ENCODE data around the gene FOXD4L3.
"Not testable (repeated sequence)": the region's sequence is repeated elsewhere in the genome, so short reads cannot be mapped to it uniquely, and the experiment has no call there.

Gene FOXD4L3

GRCh38 chr9:68302567-68302966 lies at the start of gene FOXD4L3:
Gene FOXD4L3, plus strand, starts transcription at chr9:68302867. Its CDS starts 85 bp downstream, at chr9:68302952.
- not testable (repeated sequence) for DNase-seq

DNA sequence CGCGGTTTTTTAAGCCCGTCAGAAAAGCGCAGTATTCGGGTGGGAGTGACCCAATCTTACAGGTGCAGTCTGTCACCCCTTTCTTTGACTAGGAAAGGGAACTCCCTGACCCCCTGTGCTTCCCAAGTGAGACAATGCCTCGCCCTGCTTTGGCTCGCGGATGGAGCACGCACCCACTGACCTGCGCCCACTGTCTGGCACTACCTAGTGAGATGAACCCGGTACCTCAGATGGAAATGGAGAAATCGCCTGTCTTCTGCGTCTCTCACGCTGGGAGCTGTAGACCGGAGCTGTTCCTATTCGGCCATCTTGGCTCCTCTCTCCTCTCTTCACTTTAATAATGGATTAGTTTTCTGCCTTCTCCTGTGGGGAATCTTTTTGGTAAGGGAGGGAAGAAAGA lies 21.6 kb upstream of the FOXD4L3 start:
- DNase-seq, result not testable (repeated sequence)

DNA sequence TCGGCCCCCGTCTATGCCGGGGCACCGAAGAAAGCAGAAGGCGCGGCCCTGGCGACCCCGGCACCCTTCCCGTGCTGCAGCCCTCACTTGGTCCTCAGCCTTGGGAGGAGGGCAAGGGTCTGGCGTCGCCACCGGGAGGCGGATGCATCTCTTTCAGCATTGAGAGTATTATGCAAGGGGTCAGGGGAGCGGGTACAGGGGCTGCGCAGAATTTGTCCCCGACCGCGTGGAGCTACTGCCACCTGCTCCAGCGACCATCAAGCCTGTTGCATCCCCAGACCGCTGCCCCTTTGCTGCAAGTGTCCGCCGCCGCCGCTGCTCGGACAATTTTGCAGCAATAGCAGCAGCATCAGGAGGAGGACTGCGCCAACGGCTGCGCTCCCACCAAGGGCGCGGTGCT lies 1.1 kb downstream of the FOXD4L3 start:
- not testable (repeated sequence) for DNase-seq

DNA sequence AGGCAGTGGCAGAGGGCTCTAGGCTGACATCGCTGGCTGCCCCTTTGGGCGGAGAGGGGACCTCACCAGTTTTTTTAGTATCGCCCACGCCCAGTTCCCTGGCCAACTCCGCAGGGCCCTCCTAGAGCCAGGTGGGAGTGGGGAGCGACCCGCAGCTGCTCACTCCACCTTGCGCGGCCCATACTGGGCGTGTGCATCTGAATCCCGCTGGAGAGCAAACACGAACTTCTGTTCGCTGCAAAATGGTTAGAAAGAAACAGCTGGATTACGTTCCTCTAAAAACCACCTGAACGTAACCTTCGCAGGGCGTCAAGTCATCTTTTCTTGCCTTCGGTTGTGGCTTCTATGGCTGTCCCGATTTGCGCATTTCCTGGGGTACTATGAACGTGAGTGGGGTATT lies 1.5 kb downstream of the FOXD4L3 start:
- DNase-seq, result not testable (repeated sequence)

GRCh38 chr9:68304777-68305176 lies 2.1 kb downstream of the FOXD4L3 start:
- not testable (repeated sequence) for DNase-seq

- not testable (repeated sequence) for DNase-seq
Observed at GRCh38 chr9:68305680-68306285, 3.1 kb downstream of the FOXD4L3 start.

DNA sequence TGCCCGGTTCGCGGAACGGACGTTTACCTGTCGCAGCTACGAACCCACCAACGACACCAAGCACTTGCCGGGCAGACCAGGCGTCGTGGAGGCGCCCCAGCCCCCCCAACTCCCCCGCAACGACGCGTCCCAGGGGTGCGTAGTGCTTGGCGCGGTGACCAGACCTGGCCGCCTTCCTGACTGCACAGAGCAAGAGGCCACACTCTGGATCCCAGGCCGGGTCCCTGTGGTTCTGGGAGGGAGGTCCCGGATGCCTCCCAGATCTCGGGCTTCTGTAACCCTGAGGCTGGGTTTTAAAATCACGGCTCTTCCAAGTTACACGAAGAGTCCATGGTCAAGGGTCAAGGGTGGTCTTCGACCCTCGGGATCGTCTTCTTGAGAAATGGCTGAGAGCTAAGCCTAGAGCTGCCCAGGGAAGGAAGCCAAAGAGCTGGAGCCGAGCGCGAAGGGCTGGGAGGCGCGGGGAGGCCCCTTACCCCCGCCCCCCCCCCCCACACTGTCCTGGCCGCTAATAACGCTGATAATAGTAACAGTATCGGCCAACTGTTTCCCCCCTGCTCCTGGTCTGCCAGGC lies 3.8 kb downstream of the FOXD4L3 start:
- DNase-seq, result not testable (repeated sequence)

DNA sequence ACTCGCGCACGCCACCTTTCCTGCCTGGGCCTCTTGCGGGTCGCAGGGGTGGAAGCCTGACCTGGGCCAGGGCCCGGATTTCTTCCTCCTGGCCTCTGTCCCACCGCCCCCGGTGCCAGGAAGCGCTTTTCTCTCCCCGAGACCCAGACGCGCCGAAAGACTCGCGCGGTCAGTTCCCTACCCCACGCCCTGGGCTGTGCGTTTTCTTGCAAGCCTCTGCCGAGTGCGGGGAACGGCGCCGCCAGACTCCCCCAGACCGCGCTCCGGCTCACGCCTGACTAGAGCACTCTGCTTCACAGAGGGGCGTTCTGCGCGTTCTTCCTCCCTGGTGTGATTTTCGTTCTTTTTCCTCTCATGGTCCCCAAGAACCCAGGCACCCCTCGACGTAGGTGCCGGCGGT lies 4.5 kb downstream of the FOXD4L3 start:
- DNase-seq, result not testable (repeated sequence)

DNA sequence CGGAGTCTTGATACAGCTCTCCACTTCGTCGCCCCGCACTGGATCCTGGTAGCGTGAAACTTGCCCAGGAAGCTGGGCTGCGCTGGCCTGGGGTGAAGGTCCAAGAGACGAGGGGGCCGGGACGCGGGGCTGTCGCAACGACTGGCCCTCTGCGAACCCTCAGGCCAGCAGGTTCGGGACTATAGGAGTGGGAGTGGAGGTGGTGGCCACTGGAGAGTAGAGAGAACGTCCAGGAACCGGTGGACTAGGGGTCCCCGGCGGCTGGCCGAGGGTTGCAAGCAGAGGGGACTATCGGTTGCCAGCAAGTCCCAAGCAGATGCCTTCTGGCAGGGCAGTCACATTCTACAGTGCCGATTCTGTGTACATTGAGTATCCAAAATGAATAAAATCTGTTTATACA lies 5.0 kb downstream of the FOXD4L3 start:
- not testable (repeated sequence) for DNase-seq

GRCh38 chr9:68311208-68311607 lies 8.5 kb downstream of the FOXD4L3 start:
- not testable (repeated sequence) for DNase-seq

GRCh38 chr9:68318209-68318608 lies 15.5 kb downstream of the FOXD4L3 start:
- not testable (repeated sequence) for DNase-seq

- DNase-seq, result not testable (repeated sequence)
Observed at GRCh38 chr9:68323749-68324148, 21.1 kb downstream of the FOXD4L3 start.

- DNase-seq, result not testable (repeated sequence)
Observed at GRCh38 chr9:68324518-68324917, 21.9 kb downstream of the FOXD4L3 start.

DNA sequence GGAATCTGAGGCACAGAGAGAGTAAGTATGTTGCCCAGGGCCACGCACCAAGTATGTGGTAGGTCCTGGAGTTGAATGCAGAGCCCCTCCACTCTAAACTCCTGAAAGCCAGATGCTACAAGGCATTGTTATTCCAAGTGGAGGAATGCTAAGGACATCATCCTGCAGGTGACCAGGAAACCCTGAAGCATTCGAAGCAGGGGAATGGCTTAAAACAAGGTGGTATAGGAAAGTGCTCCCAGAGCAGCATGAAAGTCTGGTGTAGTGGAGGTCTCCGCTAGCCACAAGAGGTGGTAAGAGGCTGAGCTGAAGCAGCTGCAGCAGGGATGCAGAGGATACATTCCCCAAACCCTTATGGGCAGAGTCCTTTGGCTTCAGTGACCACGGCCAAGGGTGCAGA lies 26.4 kb downstream of the FOXD4L3 start:
- not testable (repeated sequence) for DNase-seq

DNA sequence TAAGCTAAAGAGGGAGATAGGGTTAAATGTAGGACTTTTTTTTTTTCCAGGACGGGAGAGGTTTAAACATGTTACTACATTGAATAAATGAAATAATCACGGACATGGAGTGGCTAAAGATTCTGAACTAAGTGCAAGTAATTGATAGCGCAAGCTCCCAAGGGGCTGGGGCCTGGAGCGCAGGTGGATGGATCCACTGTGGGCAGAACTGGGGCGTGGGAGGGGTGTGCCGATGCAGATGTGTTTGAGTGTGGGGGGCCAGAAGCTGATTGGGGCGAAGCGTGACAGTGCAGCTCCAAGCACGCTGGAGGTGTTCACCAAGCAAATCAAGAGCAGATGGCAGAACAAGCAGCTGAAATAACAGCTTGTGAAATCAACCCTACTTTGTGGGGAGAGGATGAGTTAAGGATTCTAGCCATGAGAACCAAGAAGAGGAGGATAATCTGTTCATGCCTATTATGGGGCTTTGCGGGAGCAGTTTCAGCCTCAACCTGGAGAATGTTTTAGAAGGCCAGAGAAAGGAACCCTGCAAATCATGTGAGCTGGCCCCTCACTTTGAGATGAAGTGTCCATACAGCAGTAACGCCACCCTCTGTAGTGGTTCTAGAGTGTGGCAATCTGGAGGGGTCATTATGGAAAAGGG lies 28.0 kb downstream of the FOXD4L3 start:
- DNase-seq, result not testable (repeated sequence)

DNA sequence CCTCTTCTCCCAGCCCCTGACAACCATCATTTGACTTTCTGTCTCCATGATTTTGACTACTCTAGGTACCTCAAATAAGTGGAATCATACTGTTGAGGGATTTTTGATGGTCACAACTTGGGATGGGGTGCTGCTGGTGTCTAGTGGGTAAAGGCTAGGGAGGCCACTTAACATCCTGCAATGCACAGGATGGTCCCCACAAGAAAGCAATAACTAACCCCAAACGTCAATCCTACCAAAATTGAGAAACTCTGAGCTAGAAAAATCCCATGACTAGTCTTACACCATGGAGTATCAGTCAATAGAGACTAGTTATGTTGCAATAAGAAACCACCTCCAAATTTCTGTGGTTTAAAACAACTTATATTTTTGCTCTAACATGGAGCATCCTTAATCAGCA lies 29.5 kb downstream of the FOXD4L3 start:
- not testable (repeated sequence) for DNase-seq

GRCh38 chr9:68335935-68336334 lies 33.3 kb downstream of the FOXD4L3 start:
- DNase-seq, result not testable (repeated sequence)

GRCh38 chr9:68336639-68337339 lies 34.1 kb downstream of the FOXD4L3 start:
- not testable (repeated sequence) for DNase-seq

DNA sequence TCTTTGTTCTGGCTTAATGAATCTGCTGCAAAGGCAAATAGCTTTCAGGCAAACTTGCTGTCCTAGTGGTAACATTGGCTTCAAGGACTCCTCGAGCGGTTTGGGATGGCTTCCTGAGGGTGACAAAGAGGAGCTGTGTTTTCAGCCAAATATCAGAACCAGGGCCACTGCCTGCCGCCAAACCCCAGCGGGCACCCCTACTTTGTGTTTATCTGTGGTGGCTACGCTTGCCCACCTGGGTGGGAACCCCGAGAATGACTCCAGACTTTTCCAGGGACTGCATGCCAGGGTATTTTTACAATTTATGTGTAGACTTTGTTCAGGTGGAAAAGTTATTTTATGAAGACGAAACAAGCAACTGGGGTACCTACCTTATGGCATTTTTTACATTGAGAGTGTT lies 35.3 kb downstream of the FOXD4L3 start:
- not testable (repeated sequence) for DNase-seq

DNA sequence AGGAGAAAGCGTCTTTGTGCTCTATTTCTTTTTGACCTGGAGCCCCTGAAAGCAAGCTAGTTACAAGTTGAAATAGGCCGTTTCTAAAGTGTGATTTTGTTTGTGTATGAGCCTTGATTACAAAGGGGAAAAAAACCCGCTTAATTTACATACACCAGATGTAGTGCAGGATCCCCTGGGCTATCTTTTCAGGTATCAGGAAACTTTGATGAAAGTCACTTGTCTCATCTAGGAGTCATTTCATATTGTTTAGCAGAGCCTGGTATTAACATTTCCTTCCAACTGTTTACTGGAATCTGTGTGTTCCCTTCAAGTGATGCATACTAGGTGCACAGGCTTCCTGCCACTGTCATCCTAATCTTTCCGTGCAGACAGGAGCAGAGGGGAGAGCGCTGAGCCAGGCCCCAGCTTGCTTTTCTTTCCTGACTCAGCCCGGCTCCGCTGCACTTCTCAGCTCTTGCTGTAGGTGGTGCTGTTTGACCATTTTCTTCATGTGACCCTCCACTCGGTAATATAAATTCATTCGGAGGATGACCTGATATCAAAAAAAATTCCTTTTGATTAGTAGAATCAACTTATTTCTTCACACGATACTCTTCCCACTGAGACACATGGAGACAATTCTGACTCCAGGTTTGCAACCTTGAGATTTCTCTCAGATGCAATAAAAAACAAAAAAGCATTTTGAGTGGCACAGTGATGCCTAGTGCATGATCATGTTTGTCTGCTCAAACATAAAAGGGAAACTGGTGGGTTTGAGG lies 39.8 kb downstream of the FOXD4L3 start:
- not testable (repeated sequence) for DNase-seq

DNA sequence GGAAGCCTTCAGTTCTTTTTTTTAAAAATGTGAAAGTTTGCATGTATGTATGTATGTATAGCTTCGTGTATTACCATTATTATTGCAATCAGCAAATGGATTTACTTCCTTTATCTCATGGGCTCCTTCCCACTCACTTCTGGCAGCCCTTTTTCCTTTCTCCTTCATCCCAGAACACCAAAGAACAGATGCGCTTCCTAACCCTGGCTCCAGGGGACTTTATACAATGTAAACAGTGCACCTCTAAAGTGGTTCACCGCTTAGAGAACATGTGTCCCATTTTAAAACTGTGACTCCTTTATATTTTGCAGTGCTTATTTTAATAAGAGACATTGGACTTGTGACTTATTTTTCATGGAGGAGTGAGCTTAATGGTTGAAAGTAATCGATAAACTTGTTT lies 40.6 kb downstream of the FOXD4L3 start:
- DNase-seq, result not testable (repeated sequence)

DNA sequence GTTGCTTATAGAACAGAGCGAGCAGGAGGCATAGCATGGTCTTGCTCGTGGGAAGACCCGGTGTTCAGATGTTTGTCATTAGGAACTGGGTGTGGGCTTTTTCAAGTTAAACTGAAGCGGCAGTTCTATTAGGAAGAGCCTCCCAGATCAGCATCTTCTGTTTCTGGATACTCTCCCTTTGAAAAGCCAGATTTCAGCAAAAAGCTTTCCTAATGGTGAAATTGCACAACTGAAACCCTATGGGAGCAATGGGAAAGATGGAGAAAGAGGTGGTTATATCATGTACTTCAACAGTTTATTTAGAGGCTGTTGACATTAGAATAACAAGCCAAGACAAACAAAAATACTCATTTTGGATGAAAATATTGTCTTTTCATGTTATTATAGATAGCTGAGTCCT lies 41.3 kb downstream of the FOXD4L3 start:
- DNase-seq, result not testable (repeated sequence)

GRCh38 chr9:68351689-68352088 lies 49.0 kb downstream of the FOXD4L3 start:
- not testable (repeated sequence) for DNase-seq
